Mesenchymal stem cell (in vitro differentiated cells and primary cell): ENCODE measurements around the gene RRM2.

ENCODE experiments used
- DNase-seq: peaks from one replicate; pipeline ENCODE4 v3.0.0-alpha.2; 2013
- H2AFZ ChIP-seq: one replicate; pipeline ENCODE4 v1.6.1; 2013; ENCODE audit warnings: low read depth, mild to moderate bottlenecking, control low read depth, inconsistent platforms, low read length, moderate library complexity
- H2AK5ac ChIP-seq: 2 replicates; pipeline ENCODE4 v1.6.1; 2013; ENCODE audit warnings: low read length, moderate library complexity, mild to moderate bottlenecking, inconsistent platforms; ENCODE audit not compliant: severe bottlenecking
- H2BK120ac ChIP-seq: one replicate; pipeline ENCODE4 v1.6.1; 2013; ENCODE audit warnings: low read depth, mild to moderate bottlenecking, inconsistent platforms, low read length, moderate library complexity
- H2BK12ac ChIP-seq, 2 experiments: one replicate each; pipeline ENCODE4 v1.6.1; 2013; ENCODE audit warnings: inconsistent platforms in 2 of 2, low read length in 2 of 2, mild to moderate bottlenecking in 2 of 2, moderate library complexity in 2 of 2, control low read depth in 1 of 2
- H2BK15ac ChIP-seq: one replicate; pipeline ENCODE4 v1.6.1; 2013; ENCODE audit warnings: mild to moderate bottlenecking, low read depth, inconsistent platforms; ENCODE audit not compliant: poor library complexity, severe bottlenecking
- H2BK5ac ChIP-seq: 2 replicates; pipeline ENCODE4 v1.6.1; 2013; ENCODE audit warnings: low read depth, mild to moderate bottlenecking, low read length, control low read depth, inconsistent platforms; ENCODE audit not compliant: poor library complexity, severe bottlenecking
- H3K14ac ChIP-seq, 2 experiments: one replicate each; pipeline ENCODE4 v1.6.1; 2013; ENCODE audit warnings: inconsistent platforms in 2 of 2, low read length in 2 of 2, control low read depth in 1 of 2, mild to moderate bottlenecking in 1 of 2, moderate library complexity in 1 of 2
- H3K18ac ChIP-seq, 2 experiments: one replicate each; pipeline ENCODE4 v1.6.1; 2013; ENCODE audit warnings: inconsistent platforms in 2 of 2, low read length in 2 of 2, control low read depth in 1 of 2, low read depth in 1 of 2, mild to moderate bottlenecking in 1 of 2
- H3K23ac ChIP-seq, 2 experiments: one replicate each; pipeline ENCODE4 v1.6.1; 2013; ENCODE audit warnings: inconsistent platforms in 2 of 2, low read length in 2 of 2, mild to moderate bottlenecking in 2 of 2, moderate library complexity in 2 of 2, control low read depth in 1 of 2
- H3K27ac ChIP-seq: 2 replicates; pipeline ENCODE4 v1.5.1; 2013; ENCODE audit warnings: mild to moderate bottlenecking, moderate library complexity, low read length, control low read depth, inconsistent platforms; ENCODE audit not compliant: poor library complexity, severe bottlenecking
- H3K27me3 ChIP-seq, 2 experiments: 2 replicates each; pipeline versions ENCODE4 v1.6.1 to v1.7.0; 2013; ENCODE audit warnings: low read length in 2 of 2, mild to moderate bottlenecking in 2 of 2, moderate library complexity in 2 of 2, control low read depth in 1 of 2, inconsistent platforms in 1 of 2; ENCODE audit not compliant: control insufficient read depth in 1 of 2, insufficient read depth in 1 of 2
- H3K36me3 ChIP-seq, 2 experiments: 2 replicates each; pipeline versions ENCODE4 v1.6.1 to v1.7.0; 2013; ENCODE audit warnings: low read length in 2 of 2, control low read depth in 1 of 2, inconsistent platforms in 1 of 2, low read depth in 1 of 2, mild to moderate bottlenecking in 1 of 2; ENCODE audit not compliant: insufficient read depth in 2 of 2, control insufficient read depth in 1 of 2
- H3K4ac ChIP-seq, 2 experiments: one replicate each; pipeline ENCODE4 v1.6.1; 2013; ENCODE audit warnings: inconsistent platforms in 2 of 2, low read length in 2 of 2, mild to moderate bottlenecking in 2 of 2, moderate library complexity in 2 of 2, control low read depth in 1 of 2, low read depth in 1 of 2
- H3K4me1 ChIP-seq: 2 replicates; pipeline ENCODE4 v1.6.1; 2013; ENCODE audit warnings: low read depth, low read length, control low read depth; ENCODE audit not compliant: control insufficient read depth, insufficient read depth
- H3K4me2 ChIP-seq: 2 replicates; pipeline ENCODE4 v1.6.1; 2013; ENCODE audit warnings: low read length, mild to moderate bottlenecking, inconsistent platforms; ENCODE audit not compliant: poor library complexity, severe bottlenecking
- H3K4me3 ChIP-seq, 2 experiments: 2 replicates each; pipeline versions ENCODE4 v1.5.1 to v1.7.0; 2013; ENCODE audit warnings: low read length in 2 of 2, mild to moderate bottlenecking in 2 of 2, control low read depth in 1 of 2, low read depth in 1 of 2; ENCODE audit not compliant: insufficient read depth in 1 of 2
- H3K79me1 ChIP-seq: replicated peaks from 2 replicates; pipeline ENCODE4 v1.6.1; 2013; ENCODE audit warnings: mild to moderate bottlenecking, control low read depth, low read length, inconsistent platforms; ENCODE audit not compliant: poor library complexity, severe bottlenecking
- H3K9ac ChIP-seq: 2 replicates; pipeline ENCODE4 v1.7.0; 2013; ENCODE audit warnings: mild to moderate bottlenecking, low read length, moderate library complexity
- H3K9me3 ChIP-seq: 2 replicates; pipeline ENCODE4 v1.7.0; 2013; ENCODE audit warnings: mild to moderate bottlenecking, low read length; ENCODE audit not compliant: control insufficient read depth
- H4K8ac ChIP-seq: one replicate; pipeline ENCODE4 v1.6.1; 2013; ENCODE audit warnings: inconsistent platforms, mild to moderate bottlenecking, low read length, moderate library complexity
- H4K91ac ChIP-seq: one replicate; pipeline ENCODE4 v1.6.1; 2013; ENCODE audit warnings: mild to moderate bottlenecking, low read length, inconsistent platforms
- WGBS: methylation state at CpG from one replicate; pipeline ENCODE4 v1.1.7; 2013; ENCODE audit warnings: mixed read lengths; 5-methylcytosine and 5-hydroxymethylcytosine counted together

Gene RRM2

DNA sequence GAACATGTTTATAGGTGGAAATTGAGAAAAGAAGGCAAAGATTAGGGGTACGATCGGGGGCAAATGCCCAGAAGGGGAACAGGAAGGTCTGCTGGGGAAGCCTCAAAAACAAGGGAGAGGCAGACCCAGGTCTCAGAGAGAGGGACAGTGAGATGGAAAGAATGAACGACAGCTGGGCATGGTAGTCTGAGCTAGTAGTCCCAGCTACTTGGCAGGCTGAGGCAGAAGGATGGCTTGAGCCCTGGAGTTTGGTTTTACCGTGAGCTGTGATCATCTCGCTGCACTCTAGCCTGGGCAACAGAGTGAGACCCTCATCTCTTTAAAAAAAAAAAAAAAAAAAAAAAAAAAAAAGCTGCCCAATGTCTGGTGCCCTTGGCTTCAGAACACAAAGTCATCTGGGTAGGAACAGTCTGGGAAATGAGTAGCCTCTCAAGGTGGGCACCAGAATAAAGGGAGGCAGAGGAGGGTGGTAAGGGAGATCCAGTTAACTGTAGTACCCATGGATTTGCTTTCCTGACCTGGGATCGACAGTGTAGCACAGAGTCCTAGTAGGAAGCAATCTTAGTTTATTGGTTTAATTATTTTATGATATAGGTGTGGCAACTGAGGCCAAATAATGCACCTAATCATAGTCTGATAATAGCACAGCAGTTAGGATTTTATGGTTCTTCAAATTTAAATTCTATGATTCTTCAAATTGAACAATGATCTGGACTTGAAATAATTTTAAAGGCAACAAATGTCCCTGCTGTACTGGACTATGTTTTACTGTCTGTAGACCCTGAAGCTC, 3.5 kb downstream of the RRM2 start:
- no peak for DNase-seq
- peaks cover 2 to 17% of the 10 kb centered on the region in 2 experiments for H3K36me3 ChIP-seq
- H3K27ac ChIP-seq, result no peak overlapping the region
- H3K79me1 ChIP-seq, result peaks cover 17% of the 10 kb centered on the region
- H2AFZ ChIP-seq, result no peak overlapping the region
- no peak overlapping the region for H2BK120ac ChIP-seq
- peak overlapping the region in 1 of 2 experiments; percentile 7 for H3K14ac ChIP-seq
- H4K8ac ChIP-seq, result peak overlapping the region; percentile 69
- H3K4me3 ChIP-seq, result no peak overlapping the region
- H3K9ac ChIP-seq, result no peak overlapping the region
- H3K9me3 ChIP-seq, result no peaks in the 10 kb centered on the region
- peaks cover 21% of the 10 kb centered on the region for H3K4me1 ChIP-seq
- peak overlapping the region; percentile 70 for H2AK5ac ChIP-seq
- no peak overlapping the region for H2BK15ac ChIP-seq
- H2BK5ac ChIP-seq, result no peak overlapping the region
- peak overlapping the region in 1 of 2 experiments; percentile 50 for H2BK12ac ChIP-seq
- no peak overlapping the region for H3K4ac ChIP-seq
- 91% methylated on average over 4 of the region's 6 CpGs for WGBS
- peak overlapping the region in 1 of 2 experiments; percentile 31 for H3K23ac ChIP-seq
- peak overlapping the region; percentile 46 for H4K91ac ChIP-seq
- no peaks in the 10 kb centered on the region for H3K27me3 ChIP-seq
- H3K18ac ChIP-seq, result no peak overlapping the region
- no peak overlapping the region for H3K4me2 ChIP-seq

DNA sequence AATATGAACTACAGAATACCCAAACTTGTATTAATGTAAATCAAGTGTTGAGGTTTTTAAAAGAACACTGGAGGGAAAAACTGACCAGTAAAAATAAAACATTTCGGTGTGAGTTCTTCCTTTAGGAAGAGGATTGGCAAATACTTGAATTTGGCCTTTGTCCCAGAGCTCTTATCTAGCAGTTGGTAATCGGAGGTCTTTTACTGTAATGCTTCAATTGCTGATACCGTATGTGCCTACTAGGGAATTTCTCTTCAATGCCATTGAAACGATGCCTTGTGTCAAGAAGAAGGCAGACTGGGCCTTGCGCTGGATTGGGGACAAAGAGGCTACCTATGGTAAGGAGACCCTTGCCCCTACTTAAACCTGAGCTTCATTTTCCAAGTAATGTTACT, 4.1 kb downstream of the RRM2 start:
- WGBS, result 95% methylated on average over 5 of the region's 5 CpGs
- Histone ChIP-seq H3K18ac (no peak overlapping the region), H4K8ac (no peak overlapping the region), H3K4me3 (no peak overlapping the region), H3K9me3 (no peaks in the 10 kb centered on the region), H3K4me2 (no peak overlapping the region), H3K36me3 (peaks cover 2 to 17% of the 10 kb centered on the region in 2 experiments), H3K27me3 (no peaks in the 10 kb centered on the region), H4K91ac (no peak overlapping the region), H2BK5ac (no peak overlapping the region), H2BK12ac (no peak overlapping the region), H3K9ac (no peak overlapping the region), H2BK120ac (no peak overlapping the region), H3K4me1 (peaks cover 19% of the 10 kb centered on the region), H3K23ac (no peak overlapping the region), H2AK5ac (no peak overlapping the region), H3K79me1 (peaks cover 17% of the 10 kb centered on the region), H2BK15ac (no peak overlapping the region), H3K14ac (no peak overlapping the region), H2AFZ (no peak overlapping the region), H3K27ac (no peak overlapping the region), H3K4ac (no peak overlapping the region)
- no peak for DNase-seq

DNA sequence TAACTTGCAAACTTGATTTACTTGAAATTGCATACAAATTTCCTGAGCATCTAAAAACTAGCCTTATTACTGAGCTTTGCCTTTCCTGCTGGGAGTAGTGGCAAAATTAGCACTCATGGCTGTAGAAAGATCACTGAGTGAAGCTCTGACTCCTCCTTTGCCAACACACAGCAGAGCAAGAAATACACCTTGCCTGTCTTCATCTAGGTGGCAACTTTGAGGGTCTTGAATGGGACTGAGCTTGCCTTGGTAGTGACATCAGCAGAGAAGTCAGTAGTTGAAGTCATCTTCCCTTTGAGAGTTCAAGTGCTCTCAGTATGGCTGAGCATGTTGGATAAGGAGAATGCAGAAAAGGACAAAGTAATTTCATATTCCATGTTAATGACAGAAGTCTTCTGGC, 5.9 kb downstream of the RRM2 start:
- no peak overlapping the region for H3K23ac ChIP-seq
- H3K4me1 ChIP-seq, result peaks cover 10% of the 10 kb centered on the region
- no peak overlapping the region for H2BK12ac ChIP-seq
- no peak for DNase-seq
- H3K4ac ChIP-seq, result no peak overlapping the region
- H4K91ac ChIP-seq, result no peak overlapping the region
- H2AK5ac ChIP-seq, result no peak overlapping the region
- H3K27ac ChIP-seq, result no peak overlapping the region
- H3K18ac ChIP-seq, result no peak overlapping the region
- no peak overlapping the region for H2BK5ac ChIP-seq
- no peak overlapping the region for H4K8ac ChIP-seq
- H2BK120ac ChIP-seq, result no peak overlapping the region
- H3K9ac ChIP-seq, result no peak overlapping the region
- no peak overlapping the region for H2AFZ ChIP-seq
- no peak overlapping the region for H2BK15ac ChIP-seq
- no peaks in the 10 kb centered on the region for H3K9me3 ChIP-seq
- peaks cover 2 to 17% of the 10 kb centered on the region in 2 experiments for H3K36me3 ChIP-seq
- H3K4me2 ChIP-seq, result no peak overlapping the region
- H3K27me3 ChIP-seq, result no peaks in the 10 kb centered on the region
- H3K14ac ChIP-seq, result no peak overlapping the region
- no peak overlapping the region for H3K4me3 ChIP-seq
- peaks cover 8% of the 10 kb centered on the region for H3K79me1 ChIP-seq

GRCh38 chr2:10129490-10129889, 7.0 kb downstream of the RRM2 start:
- Histone ChIP-seq H2AFZ (no peak overlapping the region), H3K18ac (no peak overlapping the region)

More at GRCh38 chr2:10129490-10129889, 7.0 kb downstream of the RRM2 start:
- no peak overlapping the region for H3K4me2 ChIP-seq
- H3K14ac ChIP-seq, result no peak overlapping the region
- H3K36me3 ChIP-seq, result peaks cover 2 to 17% of the 10 kb centered on the region in 2 experiments
- no peak overlapping the region for H3K27ac ChIP-seq
- H4K8ac ChIP-seq, result no peak overlapping the region
- DNase-seq, result no peak
- H3K23ac ChIP-seq, result no peak overlapping the region
- WGBS, result 91% methylated on average over 3 of the region's 3 CpGs
- H3K9me3 ChIP-seq, result no peaks in the 10 kb centered on the region
- peaks cover 8% of the 10 kb centered on the region for H3K79me1 ChIP-seq
- H3K4me1 ChIP-seq, result peaks cover 6% of the 10 kb centered on the region
- H2BK5ac ChIP-seq, result no peak overlapping the region
- no peak overlapping the region for H2BK12ac ChIP-seq
- H3K4me3 ChIP-seq, result no peak overlapping the region
- H3K27me3 ChIP-seq, result no peaks in the 10 kb centered on the region
- no peak overlapping the region for H4K91ac ChIP-seq
- H3K4ac ChIP-seq, result no peak overlapping the region
- no peak overlapping the region for H2BK120ac ChIP-seq
- no peak overlapping the region for H3K9ac ChIP-seq
- no peak overlapping the region for H2AK5ac ChIP-seq
- no peak overlapping the region for H2BK15ac ChIP-seq
